SW 1271 (cell line): ENCODE results near the gene ANK2.

ENCODE experiments used
- DNase-seq, 2 experiments: peaks; one replicate each; lab custom pipeline; 2025; lab: John Stamatoyannopoulos, UW

ANK2 gene

DNA sequence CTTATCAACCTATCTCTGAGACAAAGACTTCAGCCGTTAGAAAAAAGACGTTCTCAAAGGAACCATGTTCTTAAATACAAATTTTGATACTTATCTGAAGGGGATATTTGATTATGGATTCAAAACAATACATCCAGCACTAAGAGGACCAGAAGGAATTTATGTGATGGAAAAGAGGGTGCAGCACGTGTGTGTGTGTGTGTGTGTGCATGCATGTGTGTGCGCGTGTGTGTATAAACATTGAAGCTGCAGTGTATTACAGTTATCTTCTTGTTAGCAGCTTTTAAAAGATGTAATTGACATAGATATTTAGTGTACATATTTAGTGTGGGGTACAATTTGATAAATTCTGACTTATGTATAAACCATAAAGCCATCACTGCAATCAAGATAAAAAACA, 44.9 kb downstream of the ANK2 start:
- DNase-seq: no peak

DNA sequence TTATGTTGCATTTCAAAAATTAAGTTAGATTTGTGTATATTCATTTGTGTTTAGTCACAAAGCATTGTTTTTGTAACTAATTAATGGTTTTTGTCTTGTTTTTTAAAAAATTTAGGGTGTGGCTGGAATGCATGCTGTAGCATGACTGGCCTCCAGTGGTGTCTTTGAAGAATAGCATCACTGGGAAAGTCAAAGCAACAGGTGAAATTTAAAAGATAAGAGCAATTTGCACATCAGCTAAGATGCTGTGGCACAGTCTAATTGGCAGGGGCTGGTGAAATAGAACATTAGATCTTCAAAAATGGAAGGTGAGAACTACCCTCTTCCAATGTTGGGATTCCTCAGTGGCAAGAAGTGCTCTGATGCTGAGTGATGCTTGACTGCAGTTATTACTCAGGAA, 45.3 kb downstream of the ANK2 start:
- DNase-seq: no peak

DNA sequence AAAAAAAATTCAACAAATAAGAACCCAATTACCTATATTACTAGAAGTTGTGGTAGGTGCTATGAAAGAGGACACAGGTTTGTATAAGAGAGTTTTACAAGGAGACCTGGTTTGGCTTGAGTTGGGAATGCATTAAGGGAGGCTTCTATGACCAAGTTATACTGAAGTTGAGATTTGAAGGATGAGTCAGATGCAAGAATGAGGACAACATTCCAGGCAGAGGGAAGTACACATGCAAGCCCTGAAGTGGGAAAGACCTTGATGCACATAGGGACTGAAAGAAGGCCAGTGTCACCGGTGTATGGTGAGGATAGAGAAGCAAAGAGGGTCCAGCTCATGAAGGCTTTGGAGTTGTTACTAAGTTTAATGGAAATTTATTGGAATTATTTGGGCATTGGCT, 52.2 kb downstream of the ANK2 start:
- DNase-seq: no peak

DNA sequence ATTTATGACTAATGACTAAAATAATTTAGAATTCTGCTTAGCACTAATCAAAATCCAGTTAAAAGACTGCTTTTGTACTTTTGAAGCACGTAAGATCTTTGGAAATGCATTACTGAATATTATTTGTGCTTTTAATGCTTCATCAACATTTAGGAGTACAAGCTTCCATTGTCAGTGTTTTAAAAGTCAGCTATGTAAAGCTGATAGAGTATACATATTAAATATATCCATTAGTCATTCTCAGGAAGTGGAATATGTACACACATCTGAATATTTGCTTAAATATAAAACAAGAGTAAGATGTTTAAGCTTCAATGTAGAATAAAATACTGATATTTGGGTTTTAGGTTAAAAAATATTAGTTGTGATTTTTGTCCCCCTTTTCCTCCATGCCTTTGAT, 54.1 kb downstream of the ANK2 start:
- no peak for DNase-seq

DNA sequence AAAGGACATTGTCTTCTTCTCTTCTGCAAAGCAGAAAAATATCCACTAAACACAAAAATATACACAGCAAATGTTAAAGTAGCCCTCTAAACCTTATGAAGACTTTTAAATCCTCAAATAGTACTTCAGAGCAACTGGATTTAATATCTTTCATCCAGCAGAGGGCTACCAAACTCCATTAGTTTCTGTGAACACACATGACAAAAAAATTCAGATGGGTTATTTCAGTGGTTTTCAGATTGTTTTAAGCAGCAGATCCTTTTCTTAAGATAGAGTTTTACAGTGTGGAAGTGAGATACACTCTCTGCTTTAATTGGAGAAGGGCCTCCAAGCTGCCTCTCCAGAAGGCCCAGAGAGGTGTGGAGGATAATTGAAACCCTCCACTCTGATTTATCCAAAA, 56.7 kb downstream of the ANK2 start:
- peak; percentile 2 to 17 for DNase-seq

DNA sequence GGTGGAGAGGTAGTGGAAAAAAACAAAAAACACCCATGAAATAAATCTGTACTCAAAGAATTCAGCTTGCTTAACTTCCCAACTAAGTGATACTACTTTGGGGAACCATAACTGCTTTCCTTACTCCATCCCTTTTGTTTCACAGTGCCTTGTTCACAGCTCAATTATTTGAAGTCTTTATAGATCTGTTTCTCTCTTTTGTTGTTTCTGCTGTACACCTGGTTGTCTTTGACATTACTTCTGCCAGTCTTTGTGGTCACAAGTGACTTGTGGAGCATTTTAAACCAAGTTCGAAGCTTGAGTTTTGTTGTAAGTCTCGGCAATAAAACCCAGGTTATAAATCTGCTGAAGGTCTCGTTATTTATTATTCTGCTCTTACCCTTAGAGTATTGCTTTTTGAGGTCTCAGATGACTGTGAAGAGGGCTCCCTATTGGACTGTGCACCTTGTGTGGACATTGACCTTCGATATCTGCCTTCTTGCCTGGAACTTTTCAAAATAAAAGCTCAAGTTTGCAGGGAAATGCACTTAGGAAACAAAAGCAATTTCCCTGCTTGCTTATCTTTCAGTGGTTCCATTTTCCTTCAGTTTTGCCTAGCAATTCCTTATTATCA, 59.8 kb downstream of the ANK2 start:
- DNase-seq: no peak

DNA sequence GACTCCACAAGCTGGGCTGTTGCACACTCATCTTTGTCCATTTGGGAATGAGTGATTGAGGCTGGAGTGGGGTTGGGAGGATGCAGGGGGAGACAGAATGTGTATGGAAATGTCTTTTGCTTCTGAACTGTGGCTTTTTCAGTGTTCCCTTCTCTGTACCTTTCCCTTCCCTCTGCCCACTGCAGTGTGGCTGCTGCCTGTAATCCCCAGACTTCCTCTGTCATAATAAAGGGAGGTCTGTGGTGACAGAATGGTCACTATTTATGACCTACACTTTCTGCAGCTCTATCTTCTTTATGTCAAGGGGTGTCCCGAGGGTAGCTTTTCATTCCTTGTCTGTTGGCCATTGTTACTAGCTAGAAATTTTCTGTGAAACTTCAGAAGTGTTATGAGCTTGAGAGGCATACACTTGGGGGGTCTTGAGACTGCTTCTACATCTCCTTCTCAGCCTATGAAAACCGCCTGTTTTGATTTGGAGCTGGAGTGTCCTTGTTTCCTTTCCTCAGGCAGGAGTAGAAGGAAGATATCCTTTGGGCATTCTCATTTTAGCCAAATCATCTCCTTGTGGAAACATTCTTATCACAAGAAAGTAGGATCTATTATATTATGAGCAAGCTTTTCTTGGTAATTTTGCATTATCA, 63.0 kb downstream of the ANK2 start:
- DNase-seq: no peak

DNA sequence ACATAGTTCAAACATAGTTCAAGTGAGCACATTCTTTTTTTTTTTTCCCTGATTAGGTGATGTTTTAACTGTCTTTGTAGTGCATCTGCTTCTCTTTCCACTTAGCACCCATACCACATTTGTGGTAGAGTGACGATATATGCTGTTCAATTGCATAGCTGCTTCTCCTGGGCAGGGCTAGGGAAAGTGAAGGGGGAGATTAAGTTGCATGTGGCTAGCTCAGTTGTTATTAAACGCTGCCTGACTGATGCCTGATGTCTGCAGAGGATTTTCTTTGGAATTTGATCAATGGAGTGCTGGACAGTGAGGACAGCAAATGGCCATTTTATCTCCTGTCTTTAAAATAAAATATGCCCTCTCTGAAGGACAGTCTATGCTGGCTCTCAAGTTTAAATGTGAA, 63.7 kb downstream of the ANK2 start:
- DNase-seq: no peak

DNA sequence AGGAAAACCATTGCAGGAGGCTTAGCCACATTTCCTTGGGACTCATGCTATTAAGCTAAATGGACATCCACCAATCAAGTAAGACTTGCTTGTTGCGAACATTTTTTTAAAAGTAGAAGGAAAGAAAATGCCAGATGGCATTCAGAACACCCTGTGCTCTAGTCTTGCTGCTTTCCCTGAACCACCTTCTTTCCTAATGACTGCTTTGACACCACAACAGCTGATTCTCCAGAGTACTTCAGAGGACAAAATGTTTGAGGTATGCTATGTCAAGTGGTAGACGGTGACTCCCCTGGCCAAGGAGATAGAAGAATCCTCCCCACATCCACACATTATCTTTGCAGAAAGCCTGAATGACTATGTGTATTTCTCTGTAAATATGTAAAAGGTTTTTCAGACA, 65.4 kb downstream of the ANK2 start:
- no peak for DNase-seq

DNA sequence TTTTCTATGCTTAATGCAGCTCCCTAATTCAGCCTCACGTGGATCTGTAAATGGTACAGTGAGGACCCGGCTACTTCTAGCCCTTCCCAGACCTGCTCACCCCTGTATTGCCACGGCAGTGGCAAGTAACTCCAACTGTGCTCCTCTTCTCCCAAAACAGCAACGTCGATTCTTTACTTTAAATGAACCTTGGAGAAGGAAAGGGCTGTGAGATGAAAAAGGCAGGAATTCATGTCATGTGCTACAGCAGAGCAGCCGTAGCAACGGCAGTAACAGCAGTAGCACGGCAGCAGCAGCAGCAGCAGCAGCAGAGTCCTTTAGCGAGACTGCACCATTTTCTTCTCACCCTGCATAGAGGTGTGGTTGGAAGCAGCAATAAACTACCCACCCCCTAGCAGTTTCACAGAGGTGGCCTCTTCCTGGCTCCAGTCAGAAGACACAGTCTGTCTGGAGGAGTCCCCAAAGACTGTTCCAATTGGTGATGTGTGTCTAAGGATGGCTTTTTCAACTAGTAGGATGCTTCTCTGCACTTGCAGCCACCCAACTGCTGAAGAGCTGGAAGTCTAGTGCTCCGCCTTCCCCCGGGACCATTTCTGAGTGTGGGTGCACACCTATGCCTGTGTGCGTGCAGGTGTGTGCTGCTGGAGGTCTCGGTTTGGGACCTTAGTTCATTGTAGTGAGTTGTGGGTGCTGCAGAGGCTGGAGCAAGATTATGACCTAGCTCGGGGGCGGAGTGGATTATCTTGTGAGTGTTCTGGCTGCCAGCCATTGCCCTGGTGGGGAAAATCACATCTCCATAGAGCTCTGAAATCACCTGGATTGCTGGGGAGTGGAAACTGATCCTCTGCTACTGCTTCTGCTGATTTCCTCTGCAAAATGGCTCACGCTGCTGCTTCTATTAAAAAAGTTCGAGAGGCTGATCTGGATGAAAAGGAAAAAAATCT, 67.2 kb downstream of the ANK2 start:
- DNase-seq: no peak

DNA sequence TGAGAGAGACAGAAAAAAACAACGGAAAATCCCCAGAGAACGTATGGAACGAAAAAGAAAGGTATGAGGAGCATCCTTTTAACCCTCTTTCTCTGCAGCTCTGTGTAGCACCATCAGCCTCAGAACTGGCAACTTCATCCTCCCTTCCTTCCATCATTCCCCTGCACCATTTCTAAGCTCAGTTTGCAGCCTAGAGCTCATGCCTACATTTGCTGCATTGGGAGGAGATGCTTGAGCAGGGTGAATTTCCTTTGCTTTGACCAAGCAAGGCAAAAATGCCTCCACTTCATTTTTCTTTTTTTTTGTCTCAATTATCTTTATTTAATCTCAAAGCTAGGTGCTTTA, 67.9 kb downstream of the ANK2 start:
- no peak for DNase-seq

DNA sequence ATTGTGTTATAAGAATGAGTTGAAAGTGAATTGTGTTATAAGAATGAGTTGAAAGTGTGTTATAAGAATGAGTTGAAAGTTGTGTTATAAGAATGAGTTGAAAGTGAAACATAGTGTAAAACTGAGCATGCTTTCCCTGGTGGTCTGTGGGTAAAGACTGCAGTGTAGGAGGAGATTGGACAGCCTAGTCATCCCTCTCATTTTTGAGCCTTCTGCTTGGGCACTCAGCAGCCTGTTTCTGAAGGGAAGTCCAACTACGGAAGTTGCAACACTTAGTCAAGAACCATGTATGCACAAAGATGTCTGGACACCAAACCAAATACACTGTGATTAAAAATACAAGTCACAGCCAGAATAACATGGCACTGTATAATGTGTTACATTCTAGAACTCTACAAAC, 72.6 kb downstream of the ANK2 start:
- DNase-seq: no peak

DNA sequence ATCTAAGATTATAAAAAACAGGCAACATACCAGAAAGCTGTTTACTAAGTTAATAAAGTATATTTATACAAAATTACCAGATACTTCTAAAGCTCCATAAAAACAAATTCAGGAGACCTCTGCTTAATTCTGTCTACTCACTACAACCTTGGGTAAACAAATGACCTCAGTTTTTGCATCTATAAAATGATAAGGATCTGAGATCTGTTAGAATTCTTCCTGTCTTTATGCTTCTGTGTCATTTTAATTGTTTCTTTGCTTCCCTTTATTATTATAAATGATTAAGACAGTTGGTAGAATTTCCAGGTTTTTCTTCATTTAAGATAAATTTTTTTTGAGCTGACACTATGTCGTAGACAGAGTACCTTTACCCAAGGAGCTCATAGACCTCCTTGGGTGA, 76.0 kb downstream of the ANK2 start:
- no peak for DNase-seq

DNA sequence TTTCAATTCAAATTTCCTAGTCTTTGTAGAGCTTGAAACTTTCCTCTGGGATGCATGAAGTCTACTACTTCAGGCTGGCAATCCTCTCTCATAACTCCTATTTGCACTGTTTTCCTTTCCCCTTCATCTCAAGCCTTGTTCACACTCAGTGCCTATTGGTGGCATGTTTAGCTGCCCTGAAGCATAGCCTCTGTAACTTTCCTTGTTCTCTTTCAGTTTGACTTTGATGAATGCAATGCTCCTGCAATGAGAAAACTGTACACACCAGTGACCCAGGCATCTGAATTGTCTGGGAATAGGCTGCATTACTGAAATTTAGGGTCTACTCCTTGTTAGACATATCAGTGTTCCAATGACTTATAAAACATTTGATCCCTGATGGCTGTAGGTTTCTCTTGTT, 81.7 kb downstream of the ANK2 start:
- no peak for DNase-seq

DNA sequence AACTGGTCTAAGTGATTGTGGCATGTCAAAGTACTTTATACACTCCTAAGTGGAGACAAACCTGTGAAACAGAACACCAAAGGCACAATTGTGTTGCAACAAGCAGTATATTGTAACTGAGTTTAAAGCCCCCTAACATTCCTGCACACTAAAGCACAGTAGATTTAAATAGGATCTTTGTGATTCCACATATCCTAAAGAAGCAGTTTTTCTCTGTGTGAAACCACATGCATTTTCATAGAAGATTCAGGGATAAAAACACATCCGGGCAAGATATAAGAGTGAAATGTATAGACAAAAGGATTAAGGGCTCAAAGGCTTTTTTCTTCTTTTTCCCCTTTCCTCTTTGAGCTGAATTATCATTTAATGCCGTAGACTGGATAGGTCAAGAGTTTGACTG, 82.2 kb downstream of the ANK2 start:
- DNase-seq: no peak

DNA sequence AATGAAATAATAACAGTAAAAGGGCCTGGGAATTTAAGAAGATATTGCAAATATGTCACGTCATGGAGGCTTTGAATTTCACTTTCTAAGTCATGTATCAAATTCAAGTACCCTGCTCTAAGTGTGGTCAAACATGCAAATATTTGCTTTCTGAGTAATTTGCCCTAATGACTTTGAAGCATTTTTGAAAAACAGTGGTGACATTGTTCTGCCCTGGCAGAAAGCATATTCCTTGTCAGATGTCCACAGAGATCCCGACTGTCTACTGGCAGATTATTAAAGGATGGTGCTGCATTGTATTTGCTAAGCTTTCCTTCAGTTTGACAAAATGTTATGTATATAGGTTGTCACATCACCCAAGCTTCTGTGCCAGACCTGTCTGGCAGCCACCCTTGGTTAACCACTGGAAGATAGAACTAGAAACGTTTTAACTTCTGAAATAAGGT, 92.5 kb downstream of the ANK2 start:
- peak in 1 of 2 experiments; percentile 32 for DNase-seq

DNA sequence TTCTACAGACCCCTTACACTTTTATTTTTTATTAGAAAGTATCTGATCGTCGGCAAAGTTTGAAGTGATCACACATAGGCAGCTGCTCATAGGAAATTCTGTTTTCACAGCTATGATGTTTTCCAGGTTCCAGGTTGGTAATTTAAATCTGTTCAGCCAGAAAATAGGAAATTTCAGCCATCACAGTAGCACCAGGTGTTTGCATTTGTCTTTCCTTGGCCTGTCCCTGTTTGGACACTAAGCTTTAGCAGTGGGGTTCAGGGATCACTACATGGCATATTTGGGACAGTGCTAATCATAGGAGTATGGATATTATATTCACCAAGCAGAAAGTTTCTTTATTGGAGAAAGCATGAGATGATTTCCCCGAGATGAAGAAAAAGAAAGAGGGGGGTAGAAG, 92.9 kb downstream of the ANK2 start:
- DNase-seq: no peak

DNA sequence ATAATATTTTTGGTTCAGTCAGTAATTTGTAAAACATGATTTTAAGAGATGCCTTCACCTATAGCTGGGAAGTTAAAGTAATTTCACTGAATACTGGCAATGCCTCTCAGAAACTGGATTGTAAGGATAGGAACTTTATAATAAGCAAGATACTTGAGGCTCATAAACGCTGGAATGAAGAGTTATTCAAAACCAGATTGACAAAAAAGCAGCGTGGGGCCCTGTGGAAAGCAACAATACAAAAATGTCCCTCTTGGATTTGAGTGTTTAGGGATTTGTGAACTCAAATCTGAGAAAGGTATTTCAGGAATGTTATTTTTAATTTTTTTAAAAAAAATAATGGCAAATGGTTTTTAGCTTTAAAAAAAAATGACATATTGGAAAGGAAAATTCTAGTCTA, 94.6 kb downstream of the ANK2 start:
- no peak for DNase-seq

DNA sequence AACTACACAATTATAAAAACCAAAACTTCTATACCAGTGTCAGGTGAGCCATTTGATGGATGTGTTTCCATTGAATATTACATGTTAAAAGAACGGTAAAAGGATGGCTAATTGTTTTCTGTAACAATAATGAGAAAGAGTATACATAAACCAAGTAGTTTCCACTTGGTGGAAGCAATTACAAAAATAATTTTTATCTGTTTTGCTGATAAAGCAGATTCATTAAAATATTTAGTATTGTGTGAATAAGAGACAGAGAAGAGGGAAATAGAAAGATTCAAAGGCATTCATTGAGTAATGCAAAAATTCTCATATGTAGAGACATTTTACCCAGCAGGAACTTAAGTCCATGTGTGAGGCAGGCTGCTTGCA, 95.7 kb downstream of the ANK2 start:
- DNase-seq: no peak

DNA sequence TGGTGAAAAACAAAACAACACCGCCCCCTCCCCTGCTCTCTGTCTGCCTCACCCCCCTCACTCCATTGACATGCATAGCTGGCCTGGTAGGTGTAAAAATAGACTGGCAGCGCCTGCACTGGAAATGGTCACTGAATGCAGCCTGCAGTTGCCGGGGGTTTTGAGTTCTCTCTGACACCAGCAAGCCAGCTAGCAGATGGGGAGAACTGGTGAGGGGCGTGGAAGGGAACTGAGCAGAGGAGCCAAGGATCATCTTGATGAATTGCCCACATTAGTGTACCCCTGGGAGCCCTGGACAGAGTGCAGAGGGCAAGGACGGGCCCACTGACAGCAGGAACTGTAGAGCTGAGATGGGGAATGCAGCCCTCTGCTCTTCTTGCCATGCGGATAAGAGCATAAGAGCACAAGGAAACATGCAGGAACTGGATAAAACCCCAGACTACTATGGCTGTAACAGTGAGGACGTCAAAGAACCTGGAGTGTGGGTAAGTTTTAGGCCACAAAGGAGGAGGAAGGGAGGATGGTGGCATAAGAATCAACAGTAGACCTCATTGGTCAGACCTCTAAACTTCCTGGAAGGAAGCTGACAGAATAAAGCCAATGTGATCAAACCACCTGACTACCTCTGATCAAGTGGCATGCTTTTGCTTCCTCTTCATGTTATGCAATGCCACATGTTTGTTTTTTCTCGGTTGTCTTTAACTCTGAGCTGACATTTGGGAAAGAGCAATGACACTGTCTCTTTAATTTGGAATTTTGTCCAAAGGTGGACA, 96.3 kb downstream of the ANK2 start:
- DNase-seq: no peak

DNA sequence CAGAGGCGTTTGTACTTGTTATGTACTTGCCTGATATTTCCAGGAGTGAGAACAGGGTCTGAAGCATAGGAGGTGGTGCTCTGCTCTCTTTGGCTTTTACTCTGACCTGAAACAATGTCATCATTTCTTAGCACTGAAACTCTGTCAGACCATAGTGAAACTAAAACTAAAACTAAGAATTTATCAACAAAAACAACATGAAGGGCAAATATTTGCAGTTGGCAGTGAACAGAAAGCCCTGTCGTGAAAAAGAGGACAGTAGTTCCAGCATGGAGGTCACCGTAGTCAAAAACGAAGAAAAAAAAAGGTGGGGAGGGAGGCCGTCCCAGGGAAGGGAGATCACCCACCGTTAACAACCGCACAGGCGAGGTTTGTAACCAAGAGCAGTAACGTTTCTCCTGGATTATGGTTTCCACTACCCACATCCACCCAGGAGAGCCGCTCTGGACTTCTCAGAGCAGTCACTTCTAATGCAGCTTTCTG, 97.5 kb downstream of the ANK2 start:
- DNase-seq: no peak

DNA sequence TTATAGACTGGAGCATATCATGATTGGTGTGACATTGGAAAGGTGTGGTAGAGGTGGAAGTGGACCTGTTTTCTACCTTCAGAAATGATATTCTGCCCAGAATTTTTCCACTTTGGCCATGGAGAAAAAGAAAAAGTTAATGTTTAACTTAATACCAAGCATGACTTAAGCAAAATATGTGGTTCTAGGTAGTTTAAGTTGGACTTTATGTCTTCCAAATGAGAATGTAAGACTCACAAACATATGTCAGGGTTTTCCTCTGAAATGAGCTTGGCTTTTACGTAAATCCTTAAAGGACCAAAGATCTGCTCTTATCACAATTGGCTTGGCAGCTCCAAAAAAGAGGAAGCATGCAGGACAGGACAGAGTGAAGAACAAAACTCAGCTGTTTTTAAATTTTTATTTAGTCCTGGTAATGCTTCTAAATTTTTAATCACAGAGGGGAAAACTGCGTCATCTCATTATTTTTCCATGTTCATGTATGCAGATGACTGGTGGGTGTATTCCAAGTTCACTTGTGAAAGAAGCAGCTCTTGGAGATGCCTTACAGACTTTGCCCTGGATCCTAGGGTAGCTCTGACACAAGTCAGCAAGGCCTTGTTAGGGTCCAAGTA, 98.2 kb downstream of the ANK2 start:
- DNase-seq: no peak
